H1 (cell line): ENCODE measurements around the gene EPG5.

Experiments
- BACH1 ChIP-seq: IDR thresholded peaks from 2 replicates; pipeline ENCODE4 v1.6.1; 2012; ENCODE audit warnings: low read length, improper control_type of control experiment
- CBX5 ChIP-seq: fragments of 300-800, 300-1000 bp; sonication (generic); IDR thresholded peaks from 2 replicates; pipeline ENCODE4 v1.7.1; 2016; ENCODE audit warnings: antibody characterized with exemption, low read length, low read depth
- EZH2 ChIP-seq: fragments of 200-600 bp; sonication (generic); IDR thresholded peaks from 2 replicates; pipeline ENCODE4 v1.7.1; 2012; ENCODE audit warnings: low read depth, mild to moderate bottlenecking, moderate library complexity, low read length, inconsistent platforms; ENCODE audit not compliant: severe bottlenecking
- GABPA ChIP-seq: IDR thresholded peaks from 2 replicates; pipeline ENCODE4 v1.6.1; 2011; ENCODE audit warnings: mild to moderate bottlenecking, low read length, moderate library complexity, borderline replicate concordance; ENCODE audit not compliant: insufficient read depth
- NRF1 ChIP-seq: IDR thresholded peaks from 2 replicates; pipeline ENCODE4 v1.6.1; 2011; ENCODE audit warnings: mild to moderate bottlenecking, low read depth, low read length, improper control_type of control experiment
- POLR2A ChIP-seq, 2 experiments: IDR thresholded peaks; 1 replicate in 1 of 2; 2 replicates in 1 of 2; pipeline ENCODE4 v1.6.1; 2011; ENCODE audit warnings: low read depth in 2 of 2, low read length in 2 of 2, mild to moderate bottlenecking in 2 of 2; ENCODE audit errors: control extremely low read depth in 1 of 2
- POU5F1 ChIP-seq: IDR thresholded peaks from 2 replicates; pipeline ENCODE4 v1.6.1; 2011; ENCODE audit warnings: low read depth, mild to moderate bottlenecking, low read length, moderate library complexity
- RFX5 ChIP-seq: IDR thresholded peaks from 2 replicates; pipeline ENCODE4 v1.6.1; 2011; ENCODE audit warnings: low read depth, low read length, improper control_type of control experiment, borderline replicate concordance
- SP4 ChIP-seq: IDR thresholded peaks from 2 replicates; pipeline ENCODE4 v1.6.1; 2012; ENCODE audit warnings: low read length, inconsistent platforms
- SRF ChIP-seq: IDR thresholded peaks from 2 replicates; pipeline ENCODE4 v1.6.1; 2011; ENCODE audit warnings: mild to moderate bottlenecking, low read depth, low read length, moderate library complexity
- TF ChIP-seq, protein P1 (sequence below), 3 experiments: IDR thresholded peaks; 1 replicate in 2 of 3; 2 replicates in 1 of 3; pipeline versions ENCODE4 v1.5.1 to v1.6.1; 2011; ENCODE audit warnings: low read length in 3 of 3, mild to moderate bottlenecking in 3 of 3, inconsistent platforms in 2 of 3, low read depth in 1 of 3, moderate library complexity in 1 of 3; ENCODE audit not compliant: insufficient read depth in 1 of 3; ENCODE audit errors: control extremely low read depth in 1 of 3
- TF ChIP-seq, protein P2 (sequence below): IDR thresholded peaks from 2 replicates; pipeline ENCODE4 v1.6.1; 2011; ENCODE audit warnings: low read depth, mild to moderate bottlenecking, low read length; ENCODE audit not compliant: insufficient read depth

DNA sequence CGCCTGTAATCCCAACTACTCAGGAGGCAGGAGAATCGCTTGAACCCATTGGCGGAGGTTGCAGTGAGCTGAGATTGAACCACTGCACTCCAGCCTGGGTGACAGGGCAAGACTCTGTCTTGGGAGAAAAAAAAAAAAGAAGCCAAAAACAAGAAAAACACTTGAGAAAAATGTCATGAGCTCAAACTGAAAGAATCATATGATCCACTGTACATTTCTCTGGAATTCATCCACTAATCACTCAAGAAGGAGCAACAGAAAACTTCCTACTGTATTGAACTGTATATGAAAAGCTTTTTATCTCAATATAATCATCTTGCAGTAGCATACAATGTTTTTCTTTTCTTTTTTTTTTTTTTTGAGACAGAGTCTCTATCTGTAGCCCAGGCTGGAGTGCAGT is 40.4 kb downstream of the EPG5 start:
- TF ChIP-seq, protein P1, sequence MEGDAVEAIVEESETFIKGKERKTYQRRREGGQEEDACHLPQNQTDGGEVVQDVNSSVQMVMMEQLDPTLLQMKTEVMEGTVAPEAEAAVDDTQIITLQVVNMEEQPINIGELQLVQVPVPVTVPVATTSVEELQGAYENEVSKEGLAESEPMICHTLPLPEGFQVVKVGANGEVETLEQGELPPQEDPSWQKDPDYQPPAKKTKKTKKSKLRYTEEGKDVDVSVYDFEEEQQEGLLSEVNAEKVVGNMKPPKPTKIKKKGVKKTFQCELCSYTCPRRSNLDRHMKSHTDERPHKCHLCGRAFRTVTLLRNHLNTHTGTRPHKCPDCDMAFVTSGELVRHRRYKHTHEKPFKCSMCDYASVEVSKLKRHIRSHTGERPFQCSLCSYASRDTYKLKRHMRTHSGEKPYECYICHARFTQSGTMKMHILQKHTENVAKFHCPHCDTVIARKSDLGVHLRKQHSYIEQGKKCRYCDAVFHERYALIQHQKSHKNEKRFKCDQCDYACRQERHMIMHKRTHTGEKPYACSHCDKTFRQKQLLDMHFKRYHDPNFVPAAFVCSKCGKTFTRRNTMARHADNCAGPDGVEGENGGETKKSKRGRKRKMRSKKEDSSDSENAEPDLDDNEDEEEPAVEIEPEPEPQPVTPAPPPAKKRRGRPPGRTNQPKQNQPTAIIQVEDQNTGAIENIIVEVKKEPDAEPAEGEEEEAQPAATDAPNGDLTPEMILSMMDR (IDR thresholded peaks at IDR 0.05; ENCODE audit: control extremely low read depth in 1 of 3, insufficient read depth in 1 of 3, low read depth in 1 of 3, low read length in 3 of 3), result no peak
- TF ChIP-seq GABPA, result no peak
- TF ChIP-seq EZH2, result no peak
- TF ChIP-seq, protein P2, sequence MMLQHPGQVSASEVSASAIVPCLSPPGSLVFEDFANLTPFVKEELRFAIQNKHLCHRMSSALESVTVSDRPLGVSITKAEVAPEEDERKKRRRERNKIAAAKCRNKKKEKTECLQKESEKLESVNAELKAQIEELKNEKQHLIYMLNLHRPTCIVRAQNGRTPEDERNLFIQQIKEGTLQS, result no peak
- no peak for TF ChIP-seq POLR2A (IDR thresholded peaks at IDR 0.05; ENCODE audit: control extremely low read depth in 1 of 2, low read depth in 2 of 2, low read length in 2 of 2)
- TF ChIP-seq SRF, result no peak
- no peak for TF ChIP-seq BACH1
- no peak for TF ChIP-seq POU5F1
- no peak for TF ChIP-seq NRF1
- TF ChIP-seq SP4, result no peak
- no peak for TF ChIP-seq RFX5
- TF ChIP-seq CBX5, result no peak
